Cardiac fibroblast (primary cell): Measurements from ENCODE around the gene EEF2K.

Source experiments
- DNase-seq, 2 donors: peaks; one replicate each; pipeline versions ENCODE4 v3.0.0 to v3.0.0-alpha.2; 2010; ENCODE audit warnings: low read depth in 2 of 2
- H3K4me3 ChIP-seq, 2 donors: replicated peaks in 1 of 2; 1 replicate in 1 of 2; 2 replicates in 1 of 2; pipeline ENCODE4 v1.5.1; 2011; ENCODE audit warnings: low read depth in 2 of 2, low read length in 2 of 2, mild to moderate bottlenecking in 2 of 2, moderate library complexity in 1 of 2
- TF ChIP-seq, protein P1 (sequence below): IDR thresholded peaks from one replicate; pipeline ENCODE4 v1.5.1; 2011; ENCODE audit warnings: low read depth, mild to moderate bottlenecking, low read length, inconsistent platforms

Gene EEF2K

DNA sequence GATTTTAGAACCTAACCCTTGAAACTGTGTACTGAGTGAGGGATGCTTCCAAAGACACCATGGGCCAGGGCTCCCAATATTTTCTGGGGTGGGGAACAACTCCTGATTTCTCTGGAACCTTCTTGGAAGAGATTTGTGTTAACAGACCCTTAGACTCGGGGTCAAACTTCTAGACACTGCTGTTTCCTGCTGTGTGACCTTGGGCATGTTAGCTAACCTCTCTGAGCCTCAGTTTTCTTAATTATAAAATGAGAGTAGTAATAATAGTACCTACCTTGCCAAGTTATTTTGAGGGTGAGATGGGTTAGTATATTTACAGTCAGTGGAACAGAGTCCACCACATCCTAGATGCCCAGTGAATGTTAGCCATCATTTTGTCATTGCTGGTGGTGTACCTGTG lies 109.9 kb downstream of the EEF2K start:
- DNase-seq, result no peak
- no peak overlapping the region for H3K4me3 ChIP-seq
- TF ChIP-seq, protein P1, sequence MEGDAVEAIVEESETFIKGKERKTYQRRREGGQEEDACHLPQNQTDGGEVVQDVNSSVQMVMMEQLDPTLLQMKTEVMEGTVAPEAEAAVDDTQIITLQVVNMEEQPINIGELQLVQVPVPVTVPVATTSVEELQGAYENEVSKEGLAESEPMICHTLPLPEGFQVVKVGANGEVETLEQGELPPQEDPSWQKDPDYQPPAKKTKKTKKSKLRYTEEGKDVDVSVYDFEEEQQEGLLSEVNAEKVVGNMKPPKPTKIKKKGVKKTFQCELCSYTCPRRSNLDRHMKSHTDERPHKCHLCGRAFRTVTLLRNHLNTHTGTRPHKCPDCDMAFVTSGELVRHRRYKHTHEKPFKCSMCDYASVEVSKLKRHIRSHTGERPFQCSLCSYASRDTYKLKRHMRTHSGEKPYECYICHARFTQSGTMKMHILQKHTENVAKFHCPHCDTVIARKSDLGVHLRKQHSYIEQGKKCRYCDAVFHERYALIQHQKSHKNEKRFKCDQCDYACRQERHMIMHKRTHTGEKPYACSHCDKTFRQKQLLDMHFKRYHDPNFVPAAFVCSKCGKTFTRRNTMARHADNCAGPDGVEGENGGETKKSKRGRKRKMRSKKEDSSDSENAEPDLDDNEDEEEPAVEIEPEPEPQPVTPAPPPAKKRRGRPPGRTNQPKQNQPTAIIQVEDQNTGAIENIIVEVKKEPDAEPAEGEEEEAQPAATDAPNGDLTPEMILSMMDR, result no peak

DNA sequence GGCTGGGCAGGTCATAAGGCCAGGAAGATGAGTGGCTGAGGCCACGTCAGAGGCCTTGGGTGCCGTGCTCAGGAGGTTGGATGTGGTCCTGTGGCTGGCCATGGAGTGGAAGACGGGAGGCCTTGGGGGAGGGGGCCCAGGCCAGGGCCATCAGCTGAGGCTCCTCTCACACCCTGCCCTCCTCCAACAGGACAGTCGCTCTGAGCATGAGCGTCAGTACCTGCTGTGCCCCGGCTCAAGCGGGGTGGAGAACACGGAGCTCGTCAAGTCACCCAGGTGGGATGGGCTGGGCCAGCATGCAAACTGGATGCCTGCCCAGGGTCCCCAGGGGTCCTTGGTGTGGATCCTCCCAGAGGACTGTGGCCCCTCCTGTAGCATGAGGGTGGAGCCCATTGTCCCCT lies 110.3 kb downstream of the EEF2K start:
- TF ChIP-seq, protein P1, result no peak
- H3K4me3 ChIP-seq, result no peak overlapping the region
- DNase-seq, result no peak

DNA sequence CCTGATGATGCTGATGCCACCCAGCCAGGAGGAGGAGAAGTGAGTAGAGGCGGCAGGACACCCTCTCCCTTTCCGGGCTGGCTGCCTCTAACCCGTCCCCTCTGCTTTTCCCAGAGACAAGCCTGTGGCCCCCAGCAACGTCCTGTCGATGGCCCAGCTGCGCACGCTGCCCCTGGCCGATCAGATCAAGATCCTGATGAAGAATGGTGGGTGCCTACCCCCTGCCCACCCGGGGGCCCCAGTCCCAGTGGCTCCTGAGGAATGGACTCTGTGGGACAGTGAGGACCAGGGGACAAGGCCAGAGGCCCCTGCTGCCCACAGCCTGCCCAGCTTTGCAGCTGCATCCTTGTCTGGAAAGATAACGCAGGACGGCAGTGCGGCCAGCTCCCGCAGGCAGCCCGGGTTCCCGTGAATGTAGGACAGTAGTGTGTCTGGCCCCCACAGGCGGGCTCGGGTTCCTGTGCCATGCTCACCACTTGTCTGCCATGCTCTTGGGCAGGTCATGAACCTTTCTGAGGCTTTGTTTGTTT lies 111.0 kb downstream of the EEF2K start:
- no peak for DNase-seq
- TF ChIP-seq, protein P1, result no peak
- no peak overlapping the region for H3K4me3 ChIP-seq

DNA sequence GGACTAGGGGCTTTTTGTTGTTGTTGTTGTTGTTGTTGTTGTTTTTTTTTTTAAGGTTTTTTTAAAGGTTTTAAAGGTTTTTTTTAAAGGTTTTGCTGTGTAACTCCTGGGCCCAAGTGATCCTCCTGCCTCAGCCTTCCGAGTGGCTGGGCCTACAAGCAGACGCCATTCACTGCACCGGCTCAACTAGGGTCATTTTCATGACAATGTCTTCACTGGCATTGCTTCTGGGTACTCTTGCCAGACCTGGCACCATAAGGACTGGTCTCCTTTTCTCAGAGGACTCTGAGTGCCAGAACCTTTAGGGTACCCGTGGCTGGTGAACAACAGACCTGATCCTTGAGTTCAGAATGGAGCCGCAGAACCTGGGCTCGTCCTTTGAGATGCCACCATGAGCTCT lies 111.5 kb downstream of the EEF2K start:
- TF ChIP-seq, protein P1, result no peak
- no peak overlapping the region for H3K4me3 ChIP-seq
- DNase-seq, result no peak

DNA sequence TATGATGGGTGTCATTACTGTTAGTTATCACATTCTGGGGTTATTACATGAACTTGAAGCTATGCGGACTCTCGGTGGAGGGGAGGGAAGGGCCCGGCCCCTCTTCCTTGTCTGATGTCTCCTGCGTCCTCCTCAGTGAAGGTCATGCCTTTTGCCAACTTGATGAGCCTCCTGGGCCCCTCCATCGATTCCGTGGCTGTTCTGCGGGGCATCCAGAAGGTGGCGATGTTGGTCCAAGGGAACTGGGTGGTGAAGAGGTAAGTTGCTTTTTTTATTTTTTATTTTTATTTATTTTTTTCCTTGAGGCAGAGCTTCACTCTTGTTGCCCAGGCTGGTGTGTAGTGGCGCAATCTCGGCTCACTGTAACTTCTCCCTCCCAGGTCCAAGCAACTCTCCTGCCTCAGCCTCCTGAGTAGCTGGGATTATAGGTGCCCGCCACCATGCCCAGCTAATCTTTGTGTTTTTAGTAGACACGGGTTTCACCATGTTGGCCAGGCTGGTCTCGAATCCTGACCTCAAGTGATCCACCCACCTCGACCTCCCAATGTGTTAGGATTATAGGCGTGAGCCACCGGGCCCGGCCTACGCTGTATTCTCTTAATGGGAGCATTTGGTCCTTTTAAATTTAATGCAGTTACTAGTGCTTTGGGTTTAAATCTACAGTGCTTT lies 112.7 kb downstream of the EEF2K start:
- TF ChIP-seq, protein P1, result peak; percentile 78
- peak; percentile 43 to 50 for DNase-seq
- no peak overlapping the region for H3K4me3 ChIP-seq

DNA sequence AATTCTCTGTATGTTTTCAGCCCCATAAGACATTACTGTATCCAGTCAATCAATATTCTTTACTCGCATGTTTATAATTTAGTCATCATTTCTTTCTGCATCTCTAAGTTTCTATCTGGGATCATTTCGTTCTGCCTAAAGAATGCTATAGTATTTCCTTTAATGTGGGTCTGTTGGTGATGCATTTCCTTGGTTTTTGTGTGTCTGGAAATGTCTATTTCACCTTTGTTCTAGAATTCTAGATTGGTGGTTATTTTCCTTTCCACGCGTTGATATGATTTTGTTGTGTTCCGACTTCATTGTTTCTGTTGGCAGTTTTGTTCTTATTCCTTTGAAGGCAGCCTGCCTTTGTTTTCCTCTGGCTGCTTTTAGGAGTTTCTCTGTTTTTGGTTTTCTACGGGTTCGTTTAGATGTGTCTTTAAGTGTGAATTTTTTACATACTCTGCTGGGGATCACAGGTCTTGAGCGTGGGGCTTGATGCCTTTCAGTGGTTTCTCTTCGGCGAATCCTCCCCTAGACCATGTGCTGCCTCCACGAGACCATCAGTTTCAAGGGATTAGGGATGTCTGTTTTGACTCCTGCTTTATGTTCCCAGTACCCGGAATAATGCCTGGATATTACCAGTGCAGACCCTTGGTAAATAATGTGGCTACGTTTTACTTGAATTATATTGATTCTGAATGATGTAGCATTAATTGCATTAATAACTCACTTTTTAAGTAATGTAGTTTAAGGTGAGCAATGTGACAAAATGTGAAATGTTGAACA lies 114.7 kb downstream of the EEF2K start:
- H3K4me3 ChIP-seq, result no peak overlapping the region
- DNase-seq, result no peak
- TF ChIP-seq, protein P1, result no peak
